DOHH2 (cell line): Measurements from ENCODE around the gene CATSPERZ.

Source experiments
- H3F3A ChIP-seq: fragments of 200-600 bp; sonication (generic), shearing (Covaris generic); 2 replicates; pipeline ENCODE4 v1.6.0; 2016; ENCODE audit warnings: antibody characterized with exemption, mild to moderate bottlenecking; ENCODE audit not compliant: control insufficient read depth, insufficient read depth
- H3K27ac ChIP-seq: fragments of 200-600 bp; sonication (generic); 2 replicates; pipeline ENCODE4 v1.5.1; 2014; ENCODE audit warnings: low read depth, mild to moderate bottlenecking, low read length, moderate library complexity
- H3K27me3 ChIP-seq: fragments of 200-600 bp; sonication (generic); 2 replicates; pipeline ENCODE4 v1.6.1; 2014; ENCODE audit warnings: mild to moderate bottlenecking, low read length, mixed read lengths; ENCODE audit not compliant: control insufficient read depth
- H3K36me3 ChIP-seq: fragments of 200-600 bp; sonication (generic); 2 replicates; pipeline ENCODE4 v1.6.1; 2014; ENCODE audit warnings: mild to moderate bottlenecking, low read length, moderate library complexity, mixed read lengths; ENCODE audit not compliant: control insufficient read depth
- H3K4me1 ChIP-seq: fragments of 200-600 bp; sonication (generic); 2 replicates; pipeline ENCODE4 v1.6.1; 2014; ENCODE audit warnings: mild to moderate bottlenecking, low read length, mixed read lengths; ENCODE audit not compliant: control insufficient read depth
- H3K4me2 ChIP-seq: fragments of 200-600 bp; sonication (generic); 2 replicates; pipeline ENCODE4 v1.6.0; 2014; ENCODE audit warnings: mild to moderate bottlenecking, low read length, moderate library complexity
- H3K4me3 ChIP-seq: fragments of 200-600 bp; sonication (generic); 2 replicates; pipeline ENCODE4 v1.5.1; 2014; ENCODE audit warnings: mild to moderate bottlenecking, low read length, mixed read lengths
- H3K79me2 ChIP-seq: fragments of 200-600 bp; sonication (generic); 2 replicates; pipeline ENCODE4 v1.6.1; 2014; ENCODE audit warnings: mild to moderate bottlenecking, low read length, mixed read lengths; ENCODE audit not compliant: control insufficient read depth
- H3K9me2 ChIP-seq: fragments of 200-600 bp; sonication (generic); replicated peaks from 2 replicates; pipeline ENCODE4 v1.6.1; 2014; ENCODE audit warnings: mild to moderate bottlenecking, low read length, mixed read lengths; ENCODE audit not compliant: control insufficient read depth
- H3K9me3 ChIP-seq: fragments of 200-600 bp; sonication (generic); 2 replicates; pipeline ENCODE4 v1.6.1; 2014; ENCODE audit warnings: antibody characterized with exemption, low read length, mixed read lengths; ENCODE audit not compliant: control insufficient read depth, insufficient read depth
- H4K20me1 ChIP-seq: fragments of 200-600 bp; sonication (generic); 2 replicates; pipeline ENCODE4 v1.6.0; 2014; ENCODE audit warnings: low read depth, mild to moderate bottlenecking, antibody characterized with exemption, low read length, moderate library complexity; ENCODE audit not compliant: control insufficient read depth, insufficient read depth
- CTCF ChIP-seq: fragments of 200-600 bp; sonication (generic); IDR thresholded peaks from one replicate; pipeline ENCODE4 v1.5.1; 2014; ENCODE audit warnings: antibody characterized with exemption, mild to moderate bottlenecking, low read depth, low read length; ENCODE audit not compliant: poor library complexity, severe bottlenecking
- EZH2phosphoT487 ChIP-seq: fragments of 200-600 bp; sonication (generic); IDR thresholded peaks from 2 replicates; pipeline ENCODE4 v1.6.1; 2017; ENCODE audit warnings: borderline replicate concordance, mild to moderate bottlenecking, antibody characterized with exemption, low read length, moderate library complexity, mixed read lengths

Gene CATSPERZ

GRCh38 chr11:64304316-64305072 lies 4.3 kb downstream of the CATSPERZ start:
- no peaks in the 10 kb centered on the region for H3K9me2 ChIP-seq
- H3F3A ChIP-seq: no peaks in the 10 kb centered on the region; the same call in 1 of the 2 replicates
- H3K27ac ChIP-seq: peak overlapping the region; percentile 88
- H4K20me1 ChIP-seq: no peaks in the 10 kb centered on the region
- H3K27me3 ChIP-seq: peaks cover 15% of the 10 kb centered on the region
- H3K36me3 ChIP-seq: peaks cover 29% of the 10 kb centered on the region
- peaks cover 41% of the 10 kb centered on the region for H3K4me1 ChIP-seq
- no peak for TF ChIP-seq EZH2phosphoT487
- peak; percentile 99 for TF ChIP-seq CTCF
- no peaks in the 10 kb centered on the region for H3K9me3 ChIP-seq
- peak overlapping the region; percentile 86 for H3K4me3 ChIP-seq
- H3K79me2 ChIP-seq: peaks cover 35% of the 10 kb centered on the region
- peak overlapping the region; percentile 89 for H3K4me2 ChIP-seq

GRCh38 chr11:64305075-64305690 lies 5.0 kb downstream of the CATSPERZ start, which contains the start of gene ESRRA:
Gene ESRRA (plus strand): TSS chr11:64305524. CDS start chr11:64307180, 1,656 bp downstream.
- peaks cover 8% of the 10 kb centered on the region for H3K27me3 ChIP-seq

GRCh38 chr11:64305691-64306562 lies 5.8 kb downstream of the CATSPERZ start:
- no peaks in the 10 kb centered on the region; the same call in 1 of the 2 replicates for H3F3A ChIP-seq
- H3K36me3 ChIP-seq: peaks cover 36% of the 10 kb centered on the region
- peak overlapping the region; percentile 99 for H3K4me3 ChIP-seq
- H4K20me1 ChIP-seq: no peaks in the 10 kb centered on the region
- H3K79me2 ChIP-seq: peaks cover 47% of the 10 kb centered on the region
- peak overlapping the region; percentile 87 for H3K4me2 ChIP-seq
- TF ChIP-seq EZH2phosphoT487 (no peak), CTCF (peak; percentile 71)
- H3K4me1 ChIP-seq: peaks cover 29% of the 10 kb centered on the region
- H3K27ac ChIP-seq: peak overlapping the region; percentile 63
- H3K9me2 ChIP-seq: no peaks in the 10 kb centered on the region
- peaks cover under 1% of the 10 kb centered on the region for H3K27me3 ChIP-seq
- H3K9me3 ChIP-seq: no peaks in the 10 kb centered on the region

More at GRCh38 chr11:64305075-64305690, 5.0 kb downstream of the CATSPERZ start, which contains the start of gene ESRRA:
- Histone ChIP-seq H3K9me3 (no peaks in the 10 kb centered on the region), H3K36me3 (peaks cover 32% of the 10 kb centered on the region), H3K4me3 (peak within 1 kb of the TSS; percentile 99), H3K79me2 (peaks cover 42% of the 10 kb centered on the region), H3K4me2 (peak within 1 kb of the TSS; percentile 89), H3F3A (no peaks in the 10 kb centered on the region; the same call in 1 of the 2 replicates), H3K9me2 (no peaks in the 10 kb centered on the region), H4K20me1 (no peaks in the 10 kb centered on the region), H3K4me1 (peaks cover 36% of the 10 kb centered on the region), H3K27ac (peak within 1 kb of the TSS; percentile 88)
- TF ChIP-seq CTCF (no peak), EZH2phosphoT487 (no peak)
